Astrocyte (in vitro differentiated cells and primary cell): ENCODE data around the gene PP2D1.

Experiments
- CTCF ChIP-seq: IDR thresholded peaks from 2 replicates; pipeline ENCODE4 v1.5.1; 2011; ENCODE audit warnings: low read depth, mild to moderate bottlenecking, inconsistent platforms, low read length, moderate library complexity; ENCODE audit not compliant: insufficient read depth
- EZH2 ChIP-seq: IDR thresholded peaks from 2 replicates; pipeline ENCODE4 v1.6.1; 2012; ENCODE audit warnings: mild to moderate bottlenecking, low read length, inconsistent platforms; ENCODE audit not compliant: insufficient read depth

DNA sequence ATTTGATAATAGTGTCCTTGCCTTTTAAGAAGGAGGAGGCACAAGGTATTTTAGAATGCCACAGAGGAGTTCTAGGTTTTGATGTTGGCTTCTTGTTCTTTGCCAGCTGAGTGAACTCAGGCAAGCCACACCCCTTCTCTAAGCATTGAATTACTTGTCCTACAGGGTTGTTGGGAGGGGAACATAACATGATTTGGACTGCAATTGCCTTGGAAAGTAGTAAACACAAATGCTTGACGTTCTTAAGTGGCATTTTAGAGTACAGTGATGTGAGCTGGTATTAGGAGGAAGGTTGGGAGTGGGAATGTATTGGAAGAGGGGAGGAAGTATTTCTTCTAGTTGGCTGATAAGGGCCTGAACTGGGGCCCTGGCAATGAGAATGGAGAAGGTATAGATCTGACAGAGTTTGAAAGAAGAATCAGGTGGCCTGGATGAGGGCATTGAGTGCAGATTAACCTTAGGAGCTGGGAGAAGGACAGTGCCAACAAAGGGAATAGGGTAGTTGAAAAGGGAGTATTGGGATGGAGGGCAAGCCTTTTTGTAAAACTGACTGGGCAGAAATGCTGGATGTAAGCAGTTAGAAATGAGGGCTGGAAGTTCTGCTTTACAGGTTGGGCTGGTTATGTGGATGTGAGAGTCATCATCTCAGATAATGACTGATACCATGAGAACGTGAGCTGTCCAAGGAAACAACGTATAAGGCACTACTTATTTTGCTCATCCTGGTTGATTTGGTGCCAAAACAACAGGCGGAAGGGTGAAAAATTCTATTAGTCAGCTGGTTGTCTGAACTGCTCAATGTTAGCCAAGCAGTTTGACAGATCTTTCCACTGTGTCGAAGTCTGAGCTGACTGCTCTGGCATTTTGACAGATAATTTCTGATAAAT lies 44.9 kb upstream of the PP2D1 start:
- TF ChIP-seq CTCF (no peak), EZH2 (no peak)
